Left ventricle myocardium inferior (tissue), 1 donor: ENCODE measurements around the gene GLCCI1. TPM values are rescaled to one million over a fixed set of nuclear protein-coding genes. Genes with fewer than 3 reads are reported as not detected.

Experiments
- DNase-seq: peaks from one replicate; pipeline ENCODE4 v3.0.0-alpha.2; 2020
- H3K27ac ChIP-seq: fragments of 200-600 bp; replicated peaks from 2 replicates; pipeline ENCODE4 v1.8.0; 2021
- H3K27me3 ChIP-seq: fragments of 200-600 bp; 2 replicates; pipeline ENCODE4 v1.8.0; 2021; ENCODE audit warnings: low read depth
- H3K36me3 ChIP-seq: fragments of 200-600 bp; 2 replicates; pipeline ENCODE4 v1.8.0; 2021
- H3K4me1 ChIP-seq: fragments of 200-600 bp; 2 replicates; pipeline ENCODE4 v1.8.0; 2021
- H3K4me3 ChIP-seq: fragments of 200-600 bp; 2 replicates; pipeline ENCODE4 v1.8.0; 2021; ENCODE audit warnings: mild to moderate bottlenecking, moderate library complexity
- H3K9me3 ChIP-seq: fragments of 200-600 bp; replicated peaks from 2 replicates; pipeline ENCODE4 v1.8.0; 2021
- CTCF ChIP-seq: fragments of 200-600 bp; IDR thresholded peaks from 2 replicates; pipeline ENCODE4 v1.8.0; 2021; ENCODE audit warnings: antibody characterized with exemption, mild to moderate bottlenecking, borderline replicate concordance
- intact Hi-C: fragments of 100-400 bp; cut with micrococcal nuclease; formaldehyde crosslinking; loops from one replicate; pipeline ENCODE4 v1.11.0; 2022
- total RNA-seq: library from RNA; stranded (reverse); fragmentation: NEBNext Ultra II Directional; extraction: Animal tissue kit (Norgen Biotek cat#: 25700); gene quantifications from one replicate; pipeline ENCODE4 v1.2.1, GENCODE V29; 2021
- donor health status: DM: no; HTN: yes; CAD: no; lungs with severe emphysema.

GLCCI1 gene
- total RNA-seq, 1 donor from 2014 or later = 5.8 TPM

- peak overlapping the region; percentile 88 for H3K4me3 ChIP-seq
- H3K36me3 ChIP-seq = no peaks in the 10 kb centered on the region
- H3K27me3 ChIP-seq = no peaks in the 10 kb centered on the region
- H3K4me1 ChIP-seq = peaks cover 50% of the 10 kb centered on the region
- intact Hi-C loops = no loop called here
- no peak for DNase-seq
- H3K27ac ChIP-seq = no peak overlapping the region
- no peak for TF ChIP-seq CTCF
- no peaks in the 10 kb centered on the region for H3K9me3 ChIP-seq
These were observed 2.9 kb downstream of the GLCCI1 start for GRCh38 chr7:7971308-7972040.

GRCh38 chr7:7972128-7972527, 3.5 kb downstream of the GLCCI1 start:
- Histone ChIP-seq H3K4me3 (no peak overlapping the region), H3K4me1 (peaks cover 50% of the 10 kb centered on the region), H3K9me3 (no peaks in the 10 kb centered on the region), H3K36me3 (no peaks in the 10 kb centered on the region), H3K27me3 (no peaks in the 10 kb centered on the region), H3K27ac (no peak overlapping the region)
- intact Hi-C loops = no loop called here
- no peak for TF ChIP-seq CTCF
- no peak for DNase-seq

- Histone ChIP-seq H3K4me1 (peaks cover 52% of the 10 kb centered on the region), H3K27ac (no peak overlapping the region), H3K4me3 (no peak overlapping the region), H3K9me3 (no peaks in the 10 kb centered on the region), H3K36me3 (no peaks in the 10 kb centered on the region), H3K27me3 (no peaks in the 10 kb centered on the region)
- no peak for TF ChIP-seq CTCF
- intact Hi-C loops = no loop called here
- no peak for DNase-seq
These were observed 4.5 kb downstream of the GLCCI1 start for GRCh38 chr7:7972922-7973594.

- Histone ChIP-seq H3K27ac (no peak overlapping the region), H3K27me3 (no peaks in the 10 kb centered on the region), H3K36me3 (no peaks in the 10 kb centered on the region), H3K4me1 (peaks cover 24% of the 10 kb centered on the region), H3K4me3 (no peak overlapping the region), H3K9me3 (no peaks in the 10 kb centered on the region)
- TF ChIP-seq CTCF = no peak
- intact Hi-C loops = no loop called here
- DNase-seq = no peak
These were observed 8.1 kb downstream of the GLCCI1 start for GRCh38 chr7:7976677-7977076.

- DNase-seq = no peak
- Histone ChIP-seq H3K27ac (no peak overlapping the region), H3K9me3 (no peaks in the 10 kb centered on the region), H3K4me1 (peaks cover 13% of the 10 kb centered on the region), H3K36me3 (no peaks in the 10 kb centered on the region), H3K4me3 (no peak overlapping the region), H3K27me3 (no peaks in the 10 kb centered on the region)
- no peak for TF ChIP-seq CTCF
- intact Hi-C loops = no loop called here
These were observed 9.2 kb downstream of the GLCCI1 start for GRCh38 chr7:7977774-7978173.
